Measurements from ENCODE around the gene HSPA8.

Gene HSPA8

DNA sequence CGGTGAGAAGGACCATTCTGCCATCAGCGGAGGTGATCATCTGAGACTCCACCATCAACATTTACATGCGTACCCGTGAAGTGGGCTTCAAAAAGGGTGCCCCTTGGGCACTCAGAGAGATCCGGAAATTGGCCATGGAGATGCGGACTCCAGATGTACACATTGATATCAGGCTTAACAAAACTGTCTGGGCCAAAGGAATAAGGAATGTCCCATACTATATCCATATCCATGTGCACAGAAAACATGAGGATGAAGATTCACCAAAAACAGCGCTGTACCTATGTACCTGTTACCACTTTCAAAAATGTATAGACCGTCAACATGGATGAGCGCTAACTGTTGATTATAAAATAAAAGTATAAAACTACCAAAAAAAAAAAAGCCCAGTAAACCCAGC is 10.8 kb downstream of the HSPA8 start:
- no peak for DNase-seq (ENCODE audit: extremely low read depth in 1 of 2, low read depth in 1 of 2)

GRCh38 chr11:123047947-123048293 is 14.0 kb downstream of the HSPA8 start:
- DNase-seq (ENCODE audit: extremely low read depth in 1 of 2, low read depth in 1 of 2), result no peak

- no peak for DNase-seq (ENCODE audit: extremely low read depth in 1 of 2, low read depth in 1 of 2)
These were observed 14.5 kb downstream of the HSPA8 start for GRCh38 chr11:123047266-123047946.

DNA sequence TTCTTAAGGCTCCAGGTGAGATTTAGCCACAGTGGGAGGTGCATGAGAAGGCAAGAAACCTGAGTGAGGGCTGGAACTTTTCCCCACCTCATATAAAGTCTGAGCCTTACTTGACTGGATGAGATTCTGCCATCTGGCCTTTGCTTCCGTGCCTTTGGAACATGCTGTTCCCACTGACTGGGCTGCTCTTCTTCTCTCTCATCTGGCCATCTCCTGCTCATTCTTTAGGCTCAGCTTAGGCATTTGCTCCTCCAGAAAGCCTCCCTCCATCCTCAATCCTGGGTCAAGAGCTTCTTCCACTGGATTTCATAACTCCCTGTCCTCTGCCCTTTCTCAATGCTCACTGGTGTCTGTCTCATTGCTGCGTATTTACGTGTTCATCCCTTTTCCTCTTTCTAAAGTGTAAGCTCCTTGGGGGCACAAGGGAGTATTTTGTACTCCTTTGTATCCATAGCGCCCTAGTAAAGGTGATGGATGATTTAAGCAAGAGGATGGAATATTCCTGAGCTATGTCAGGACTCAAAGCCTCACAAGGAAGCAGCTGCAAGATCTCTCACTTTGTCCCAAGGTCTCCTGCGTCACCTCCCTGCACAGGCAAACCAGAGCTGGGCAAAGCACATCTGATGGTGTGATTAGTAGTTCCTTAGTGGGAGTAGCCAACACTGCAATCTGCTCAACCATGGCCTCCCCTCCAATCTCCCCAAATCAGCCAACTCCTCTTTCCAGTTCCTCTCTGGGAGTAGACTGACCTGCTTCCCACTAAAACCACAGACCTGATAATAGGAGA is 15.3 kb downstream of the HSPA8 start:
- no peak for DNase-seq (ENCODE audit: extremely low read depth in 1 of 2, low read depth in 1 of 2)

DNA sequence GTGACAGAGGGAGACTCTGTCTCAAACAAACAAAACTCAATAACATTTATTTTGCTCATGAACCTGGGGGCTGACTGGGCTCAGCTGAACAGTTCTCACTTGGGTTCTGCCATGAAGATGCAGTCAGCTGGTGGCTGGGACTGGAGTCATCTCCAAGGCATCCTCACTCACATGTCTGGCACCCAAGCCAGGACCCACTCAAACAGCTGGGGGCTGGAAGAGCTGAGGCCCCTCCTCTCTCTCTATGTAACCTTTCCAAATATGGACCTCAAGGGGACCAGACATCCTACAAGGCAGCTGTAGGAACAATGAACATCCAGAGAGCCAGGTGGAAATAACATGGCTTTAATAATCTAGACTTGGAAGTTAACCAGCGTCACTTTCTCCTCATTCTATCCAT is 16.8 kb downstream of the HSPA8 start:
- no peak for DNase-seq (ENCODE audit: extremely low read depth in 1 of 2, low read depth in 1 of 2)

DNA sequence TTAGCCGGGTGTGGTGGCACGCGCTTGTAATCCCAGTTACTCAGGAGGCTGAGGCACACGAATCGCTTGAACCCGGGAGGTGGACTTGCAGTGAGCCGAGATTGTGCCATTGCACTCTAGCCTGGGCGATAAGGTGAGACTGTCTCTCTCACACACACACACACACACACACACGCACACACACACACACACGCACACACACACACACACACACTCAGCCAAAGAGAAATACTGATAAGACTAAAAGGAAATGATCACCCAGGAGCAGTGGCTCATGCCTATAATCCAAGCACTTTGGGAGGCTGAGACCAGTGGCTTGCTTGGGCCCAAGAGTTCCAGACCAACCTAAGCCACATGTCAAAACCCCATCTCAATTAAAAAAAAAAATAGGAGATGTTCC is 20.8 kb downstream of the HSPA8 start:
- no peak for DNase-seq (ENCODE audit: extremely low read depth in 1 of 2, low read depth in 1 of 2)

DNA sequence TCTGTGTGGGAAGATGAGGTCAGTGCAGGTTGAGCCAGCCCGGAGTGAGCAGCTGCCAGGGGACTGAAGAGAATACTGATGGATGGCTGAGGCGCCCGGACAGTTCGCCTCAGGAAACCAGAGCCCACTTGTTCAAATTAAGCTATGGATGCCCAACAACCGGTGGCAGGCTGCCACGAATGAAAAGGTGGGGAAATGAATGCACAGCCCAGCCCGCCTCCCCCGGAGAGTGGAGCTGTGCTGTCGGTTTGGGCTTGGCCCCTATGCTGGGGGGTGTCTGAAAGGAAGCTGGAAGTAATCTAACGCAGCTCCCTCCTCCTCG is 21.9 kb downstream of the HSPA8 start:
- no peak for DNase-seq (ENCODE audit: extremely low read depth in 1 of 2, low read depth in 1 of 2)

DNA sequence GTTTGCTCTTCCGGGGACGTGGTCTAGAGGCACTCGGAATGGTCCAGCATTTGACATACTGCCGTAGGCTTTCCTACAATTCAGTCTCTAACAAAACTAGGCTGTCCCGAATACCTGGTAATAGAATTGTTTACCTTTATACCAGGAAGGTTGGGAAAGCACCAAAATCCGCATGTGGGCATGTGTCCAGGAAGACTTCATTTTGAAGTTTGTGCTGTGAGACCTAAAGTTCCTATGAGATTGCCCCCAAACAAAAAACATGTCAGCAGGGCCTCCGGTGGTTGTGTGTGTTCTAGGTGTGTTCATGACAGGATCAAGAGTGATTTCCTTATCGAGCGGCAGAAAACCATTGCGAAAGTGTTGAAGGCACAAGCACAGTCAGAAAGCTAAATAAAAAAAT is 26.1 kb downstream of the HSPA8 start:
- no peak for DNase-seq (ENCODE audit: extremely low read depth in 1 of 2, low read depth in 1 of 2)

GRCh38 chr11:123034597-123034996 is 27.3 kb downstream of the HSPA8 start:
- DNase-seq (ENCODE audit: extremely low read depth in 1 of 2, low read depth in 1 of 2), result no peak

DNA sequence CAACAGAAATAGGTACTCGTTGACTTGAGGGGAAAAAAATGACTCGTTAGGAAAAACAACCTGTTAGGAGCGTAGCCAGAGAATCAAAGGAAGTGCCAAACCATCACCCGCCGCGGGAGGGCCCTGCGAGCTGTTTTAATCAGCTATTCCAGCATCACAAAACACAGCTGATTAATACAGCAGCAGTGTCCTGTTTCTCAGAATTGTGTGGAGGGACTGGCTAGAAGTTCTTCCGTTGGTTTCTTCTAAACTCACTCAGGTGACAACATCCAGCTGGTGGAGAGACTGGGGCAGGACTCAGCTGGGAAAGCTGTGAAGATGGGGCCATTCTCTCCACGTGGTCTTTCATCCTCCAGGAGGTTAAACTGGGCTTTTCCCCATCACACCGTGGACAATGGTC is 28.0 kb downstream of the HSPA8 start:
- DNase-seq (ENCODE audit: extremely low read depth in 1 of 2, low read depth in 1 of 2), result no peak

DNA sequence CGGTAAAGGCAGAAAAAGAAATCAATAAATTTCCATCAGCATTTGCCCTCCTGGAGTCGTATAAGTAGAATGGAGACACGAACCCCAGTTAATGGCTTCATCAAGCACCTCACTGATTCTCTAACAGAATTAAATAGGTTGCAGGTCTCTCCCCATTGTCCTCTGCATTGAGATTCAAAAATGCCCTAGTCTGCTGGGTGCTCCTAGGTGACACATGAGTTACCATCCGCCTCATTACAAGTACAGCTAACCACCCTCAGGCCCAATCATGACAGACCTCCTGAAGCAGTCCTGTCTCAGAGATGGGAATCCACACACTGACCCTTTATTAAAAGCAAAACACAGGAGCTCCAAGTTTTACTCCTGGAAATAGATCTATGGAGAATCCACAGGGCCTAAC is 31.4 kb downstream of the HSPA8 start:
- DNase-seq (ENCODE audit: extremely low read depth in 1 of 2, low read depth in 1 of 2), result no peak

- no peak for DNase-seq (ENCODE audit: extremely low read depth in 1 of 2, low read depth in 1 of 2)
These were observed 41.0 kb downstream of the HSPA8 start for GRCh38 chr11:123020968-123021367.

GRCh38 chr11:123018702-123019101 is 43.2 kb downstream of the HSPA8 start:
- DNase-seq (ENCODE audit: extremely low read depth in 1 of 2, low read depth in 1 of 2), result no peak

- no peak for DNase-seq (ENCODE audit: extremely low read depth in 1 of 2, low read depth in 1 of 2)
These were observed 50.4 kb downstream of the HSPA8 start for GRCh38 chr11:123011510-123011909.

All from activated CD8-positive, alpha-beta memory T cell treated with anti-CD3 and anti-CD28 coated beads for 1 hour (primary cell).